IMR-90 (cell line): ENCODE measurements around the gene CUBN. TPM values are rescaled to one million over a fixed set of nuclear protein-coding genes. Genes with fewer than 3 reads are reported as not detected.

Experiments used
- ATAC-seq: fragments of 200-7000 bp; cut with Tn5 transposase; 2 replicates; pipeline ENCODE4 v1.9.1; 2020; ENCODE audit warnings: low read depth, mild to moderate bottlenecking, moderate library complexity
- BruUV-seq: library from RNA; stranded (reverse); fragments of 400-500 nt; replicated peaks from 2 replicates; lab custom pipeline; 2021; lab: Mats Ljungman, UMichigan
- CTCF ChIA-PET: fragments of 300-600 bp; formaldehyde crosslinking; extraction: SDS; loops from one replicate; lab custom pipeline; 2021; ENCODE audit warnings: antibody characterized with exemption; lab: Yijun Ruan, JAX
- POLR2A ChIA-PET: fragments of 300-600 bp; sonication (Branson Sonifier 250); formaldehyde crosslinking; loops from one replicate; lab custom pipeline; 2022; ENCODE audit warnings: antibody characterized with exemption; ENCODE audit not compliant: unreplicated experiment; lab: Charles Lee
- DNase-seq: peaks from one replicate; pipeline ENCODE4 v3.0.0; 2013
- H2AFZ ChIP-seq: replicated peaks from 2 replicates; pipeline ENCODE3; 2013; ENCODE audit warnings: low read length, mild to moderate bottlenecking; ENCODE audit not compliant: poor library complexity
- H2AK5ac ChIP-seq: 2 replicates; pipeline ENCODE4 v1.6.1; 2013; ENCODE audit warnings: low read depth, low read length, inconsistent platforms
- H2AK9ac ChIP-seq: replicated peaks from 2 replicates; pipeline ENCODE3; 2013; ENCODE audit warnings: mild to moderate bottlenecking, low read depth, low read length, moderate library complexity; ENCODE audit not compliant: poor library complexity
- H2BK120ac ChIP-seq: 2 replicates; pipeline ENCODE4 v1.6.1; 2013; ENCODE audit warnings: low read depth, low read length, inconsistent platforms
- H2BK15ac ChIP-seq: 3 replicates; pipeline ENCODE4 v1.6.1; 2013; ENCODE audit warnings: low read depth, low read length, inconsistent platforms
- H2BK20ac ChIP-seq: 2 replicates; pipeline ENCODE4 v1.6.1; 2013; ENCODE audit warnings: low read depth, mild to moderate bottlenecking, inconsistent platforms, low read length, moderate library complexity
- H2BK5ac ChIP-seq: 2 replicates; pipeline ENCODE4 v1.6.1; 2013; ENCODE audit warnings: mild to moderate bottlenecking, low read depth, low read length, inconsistent platforms; ENCODE audit not compliant: poor library complexity, severe bottlenecking
- H3K14ac ChIP-seq: replicated peaks from 2 replicates; pipeline ENCODE4 v1.6.1; 2013; ENCODE audit warnings: low read depth, low read length, inconsistent platforms
- H3K18ac ChIP-seq: 2 replicates; pipeline ENCODE4 v1.6.1; 2013; ENCODE audit warnings: low read depth, low read length, control low read depth
- H3K23ac ChIP-seq: 2 replicates; pipeline ENCODE4 v1.6.1; 2013; ENCODE audit warnings: low read depth, low read length, inconsistent platforms
- H3K27ac ChIP-seq: 2 replicates; pipeline ENCODE4 v1.5.1; 2013; ENCODE audit warnings: mild to moderate bottlenecking, control low read depth, low read length; ENCODE audit not compliant: insufficient read depth
- H3K27me3 ChIP-seq: 2 replicates; pipeline ENCODE4 v1.6.1; 2013; ENCODE audit warnings: low read length; ENCODE audit not compliant: control insufficient read depth, insufficient read depth
- H3K36me3 ChIP-seq: 2 replicates; pipeline ENCODE4 v1.6.1; 2013; ENCODE audit warnings: low read length, mixed read lengths; ENCODE audit not compliant: control insufficient read depth, insufficient read depth
- H3K4ac ChIP-seq: 2 replicates; pipeline ENCODE4 v1.6.1; 2013; ENCODE audit warnings: low read depth, low read length, inconsistent platforms
- H3K4me1 ChIP-seq: 2 replicates; pipeline ENCODE4 v1.6.1; 2013; ENCODE audit warnings: low read length, mixed read lengths; ENCODE audit not compliant: control insufficient read depth, insufficient read depth
- H3K4me2 ChIP-seq: 2 replicates; pipeline ENCODE4 v1.6.1; 2013; ENCODE audit warnings: low read depth, mild to moderate bottlenecking, control low read depth, low read length, moderate library complexity
- H3K4me3 ChIP-seq: 2 replicates; pipeline ENCODE4 v1.5.1; 2013; ENCODE audit warnings: low read depth, mild to moderate bottlenecking, control low read depth, low read length, moderate library complexity; ENCODE audit not compliant: insufficient read depth
- H3K56ac ChIP-seq: 2 replicates; pipeline ENCODE4 v1.6.1; 2013; ENCODE audit warnings: low read length, inconsistent platforms; ENCODE audit not compliant: insufficient read depth; ENCODE audit errors: extremely low read depth
- H3K79me1 ChIP-seq, 2 experiments: 2 replicates each; pipeline ENCODE4 v1.6.1; 2013; ENCODE audit warnings: low read length in 2 of 2, inconsistent platforms in 1 of 2, low read depth in 1 of 2
- H3K9ac ChIP-seq: 2 replicates; pipeline ENCODE4 v1.6.1; 2013; ENCODE audit warnings: low read depth, low read length, control low read depth
- H3K9me1 ChIP-seq: 2 replicates; pipeline ENCODE4 v1.6.1; 2013; ENCODE audit warnings: low read length, inconsistent platforms; ENCODE audit not compliant: insufficient read depth
- H3K9me3 ChIP-seq: 2 replicates; pipeline ENCODE4 v1.6.1; 2013; ENCODE audit warnings: low read length; ENCODE audit not compliant: control insufficient read depth, insufficient read depth
- H4K20me1 ChIP-seq: 2 replicates; pipeline ENCODE4 v1.6.1; 2013; ENCODE audit warnings: low read length, inconsistent platforms; ENCODE audit not compliant: insufficient read depth
- H4K5ac ChIP-seq: 2 replicates; pipeline ENCODE4 v1.6.1; 2013; ENCODE audit warnings: mild to moderate bottlenecking, low read depth, low read length, control low read depth
- H4K8ac ChIP-seq, 2 experiments: 2 replicates each; pipeline ENCODE4 v1.6.1; 2013; ENCODE audit warnings: low read depth in 2 of 2, low read length in 2 of 2, control low read depth in 1 of 2, inconsistent platforms in 1 of 2
- H4K91ac ChIP-seq: 2 replicates; pipeline ENCODE4 v1.6.1; 2013; ENCODE audit warnings: low read depth, low read length, inconsistent platforms; ENCODE audit not compliant: insufficient read depth
- CHD1 ChIP-seq: IDR thresholded peaks from 2 replicates; pipeline ENCODE4 v1.6.1; 2012; ENCODE audit warnings: low read depth, low read length, improper control_type of control experiment
- MAZ ChIP-seq: IDR thresholded peaks from 2 replicates; pipeline ENCODE4 v1.6.1; 2012; ENCODE audit warnings: low read depth, mild to moderate bottlenecking, low read length, improper control_type of control experiment, moderate library complexity, borderline replicate concordance
- POLR2A ChIP-seq: IDR thresholded peaks from 2 replicates; pipeline ENCODE4 v1.6.1; 2012; ENCODE audit warnings: mild to moderate bottlenecking, low read depth, low read length
- RFX5 ChIP-seq: IDR thresholded peaks from 2 replicates; pipeline ENCODE4 v1.8.0; 2012; ENCODE audit warnings: low read depth, mild to moderate bottlenecking, low read length, moderate library complexity
- WGBS, 2 experiments: methylation state at CpG; one replicate each; pipeline versions ENCODE4 v1.1.5 to v1.1.7; 2013; ENCODE audit warnings: missing lambda C conversion rate in 2 of 2; ENCODE audit not compliant: insufficient read length in 1 of 2; ENCODE audit errors: extremely low coverage in 2 of 2; 5-methylcytosine and 5-hydroxymethylcytosine counted together
- dilution Hi-C: fragments of 300-500 bp; cut with HindIII; formaldehyde crosslinking; loops from one replicate; pipeline ENCODE4 v1.14.3; 2018; ENCODE audit warnings: low sequenced_read_pairs; ENCODE audit not compliant: unreplicated experiment
- in situ Hi-C: fragments of 300-500 bp; cut with MboI; formaldehyde crosslinking; loops from 3 replicates; pipeline ENCODE4 v1.14.3; 2019; ENCODE audit warnings: low sequenced_read_pairs, inconsistent platforms, mixed read lengths
- intact Hi-C: fragments of 100-400 bp; cut with micrococcal nuclease; formaldehyde crosslinking; loops from 2 replicates; pipeline ENCODE4 v1.10.0; 2022
- polyA plus RNA-seq, 3 experiments: library from polyadenylated mRNA; depleted of rRNA; stranded (reverse); fragments of >200 nt; gene quantifications; 2 replicates each; pipeline ENCODE4 v1.2.3, GENCODE V29; 2012; ENCODE audit warnings: low replicate concordance in 1 of 3
- total RNA-seq: library from RNA; depleted of rRNA; stranded (reverse); fragments of >200 nt; gene quantifications from 2 replicates; pipeline ENCODE4 v1.2.3, GENCODE V29; 2012
- TF ChIP-seq, protein P1 (sequence below): conservative IDR thresholded peaks from 2 replicates; pipeline ENCODE4 v1.5.1; 2012; ENCODE audit warnings: mild to moderate bottlenecking, low read depth, low read length, improper control_type of control experiment
- TF ChIP-seq, protein P2 (sequence below): fragments of 150-350 bp; IDR thresholded peaks from 2 replicates; pipeline ENCODE4 v1.6.1; 2016; ENCODE audit warnings: low read depth, mild to moderate bottlenecking, low read length, moderate library complexity, borderline replicate concordance

CUBN gene
- total and polyA plus RNA-seq, 2 of the 4 experiments (the other 2 are of a cell fraction) = 0.19 to 0.54 TPM

DNA sequence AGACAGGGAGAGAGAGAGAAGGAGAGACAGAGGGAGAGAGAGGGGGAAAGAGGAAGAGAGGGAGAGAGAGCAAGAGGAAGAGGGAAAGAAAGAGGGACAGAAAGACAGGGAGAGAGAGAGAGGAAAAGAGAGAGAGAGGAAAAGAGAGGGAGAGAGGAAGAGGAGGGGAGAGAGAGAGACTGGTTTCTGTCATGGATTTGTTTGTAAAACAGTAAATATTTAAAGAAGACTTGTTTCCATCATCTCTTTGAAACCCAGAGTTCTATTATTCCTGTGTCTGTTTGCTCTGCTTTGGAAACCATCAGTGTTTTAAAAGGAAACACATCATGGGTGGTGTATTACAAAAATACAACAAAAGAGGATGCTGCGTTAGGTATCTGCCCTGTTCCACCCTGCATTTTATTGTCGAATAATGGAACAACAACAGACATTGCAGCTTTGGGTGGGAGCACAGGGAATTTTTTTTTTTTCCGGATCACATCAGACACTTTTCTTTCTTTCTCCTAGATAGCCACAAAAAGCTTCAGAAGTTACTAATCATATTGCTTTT lies 161.7 kb downstream of the CUBN start:
- H3K79me1 ChIP-seq = peaks cover 0 to 24% of the 10 kb centered on the region in 2 experiments; a peak in 2 of 4 replicates
- peak; percentile 6 for ATAC-seq
- H3K36me3 ChIP-seq = no peaks in the 10 kb centered on the region
- H2BK20ac ChIP-seq = peak overlapping the region; percentile 98
- no peaks in the 10 kb centered on the region for H3K27me3 ChIP-seq
- in situ Hi-C loops (no loop called here), dilution Hi-C loops (no loop called here), intact Hi-C loops (loop anchor here (1.0 to 5.0 kb wide), 8 partner anchors 18 to 260 kb away; partner anchors contain the start of genes TRDMT1 and VIM)
- peak overlapping the region; percentile 98 for H2BK120ac ChIP-seq
- H3K23ac ChIP-seq = peak overlapping the region; percentile 97
- no peak overlapping the region for H2AFZ ChIP-seq
- H4K5ac ChIP-seq = peak overlapping the region; percentile 90
- CTCF ChIA-PET = interaction anchor here (0.6 to 2.0 kb wide), 4 partner anchors 16 to 597 kb away, joined by 4 to 8 read pairs (median 5); no protein-coding TSS in a partner anchor
- TF ChIP-seq MAZ (no peak), POLR2A (no peak), CHD1 (no peak), RFX5 (no peak)
- TF ChIP-seq, protein P1, sequence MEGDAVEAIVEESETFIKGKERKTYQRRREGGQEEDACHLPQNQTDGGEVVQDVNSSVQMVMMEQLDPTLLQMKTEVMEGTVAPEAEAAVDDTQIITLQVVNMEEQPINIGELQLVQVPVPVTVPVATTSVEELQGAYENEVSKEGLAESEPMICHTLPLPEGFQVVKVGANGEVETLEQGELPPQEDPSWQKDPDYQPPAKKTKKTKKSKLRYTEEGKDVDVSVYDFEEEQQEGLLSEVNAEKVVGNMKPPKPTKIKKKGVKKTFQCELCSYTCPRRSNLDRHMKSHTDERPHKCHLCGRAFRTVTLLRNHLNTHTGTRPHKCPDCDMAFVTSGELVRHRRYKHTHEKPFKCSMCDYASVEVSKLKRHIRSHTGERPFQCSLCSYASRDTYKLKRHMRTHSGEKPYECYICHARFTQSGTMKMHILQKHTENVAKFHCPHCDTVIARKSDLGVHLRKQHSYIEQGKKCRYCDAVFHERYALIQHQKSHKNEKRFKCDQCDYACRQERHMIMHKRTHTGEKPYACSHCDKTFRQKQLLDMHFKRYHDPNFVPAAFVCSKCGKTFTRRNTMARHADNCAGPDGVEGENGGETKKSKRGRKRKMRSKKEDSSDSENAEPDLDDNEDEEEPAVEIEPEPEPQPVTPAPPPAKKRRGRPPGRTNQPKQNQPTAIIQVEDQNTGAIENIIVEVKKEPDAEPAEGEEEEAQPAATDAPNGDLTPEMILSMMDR = no peak
- TF ChIP-seq, protein P2, sequence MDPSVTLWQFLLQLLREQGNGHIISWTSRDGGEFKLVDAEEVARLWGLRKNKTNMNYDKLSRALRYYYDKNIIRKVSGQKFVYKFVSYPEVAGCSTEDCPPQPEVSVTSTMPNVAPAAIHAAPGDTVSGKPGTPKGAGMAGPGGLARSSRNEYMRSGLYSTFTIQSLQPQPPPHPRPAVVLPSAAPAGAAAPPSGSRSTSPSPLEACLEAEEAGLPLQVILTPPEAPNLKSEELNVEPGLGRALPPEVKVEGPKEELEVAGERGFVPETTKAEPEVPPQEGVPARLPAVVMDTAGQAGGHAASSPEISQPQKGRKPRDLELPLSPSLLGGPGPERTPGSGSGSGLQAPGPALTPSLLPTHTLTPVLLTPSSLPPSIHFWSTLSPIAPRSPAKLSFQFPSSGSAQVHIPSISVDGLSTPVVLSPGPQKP = no peak
- peak overlapping the region; percentile 96 for H2AK5ac ChIP-seq
- H3K9ac ChIP-seq = peak overlapping the region; percentile 86
- H3K9me1 ChIP-seq = peaks cover 19% of the 10 kb centered on the region
- POLR2A ChIA-PET = interaction anchor here (0.6 to 2.8 kb wide), 10 partner anchors 10 to 566 kb away, joined by 3 to 21 read pairs (median 3); partner anchors contain the start of gene VIM
- peak overlapping the region; percentile 87 for H3K18ac ChIP-seq
- BruUV-seq = no TSS peak
- H3K56ac ChIP-seq = peak overlapping the region; percentile 96
- H3K4me1 ChIP-seq = peaks cover 18% of the 10 kb centered on the region
- no peaks in the 10 kb centered on the region for H3K9me3 ChIP-seq
- H3K14ac ChIP-seq = peak overlapping the region; percentile 96
- no peak overlapping the region for H3K4me3 ChIP-seq
- H3K4ac ChIP-seq = peak overlapping the region; percentile 96
- H2AK9ac ChIP-seq = peak overlapping the region; percentile 75
- H4K91ac ChIP-seq = peak overlapping the region; percentile 93
- H4K8ac ChIP-seq = peak overlapping the region; percentile 88 to 94
- no peak for DNase-seq
- H2BK15ac ChIP-seq = peak overlapping the region; percentile 82
- peak overlapping the region; percentile 62 for H3K4me2 ChIP-seq
- no peaks in the 10 kb centered on the region for H4K20me1 ChIP-seq
- peak overlapping the region; percentile 98 for H2BK5ac ChIP-seq
- no CpG with 5 or more reads among the region's 3 CpGs for WGBS, 2 experiments
- peak overlapping the region; percentile 89 for H3K27ac ChIP-seq
